Midbrain (tissue), 1 donor: ENCODE measurements around the gene ANKRD24.
"Not testable (repeated sequence)": the region's sequence is repeated elsewhere in the genome, so short reads cannot be mapped to it uniquely, and the experiment has no call there.

Experiments
- DNase-seq: peaks from one replicate; lab custom pipeline; 2025; lab: John Stamatoyannopoulos, UW

ANKRD24 gene

GRCh38 chr19:4182084-4182810 lies at the start of gene ANKRD24, which contains the start of gene SIRT6:
Gene ANKRD24, plus strand, starts transcription at chr19:4182689. Its CDS starts 3,737 bp downstream, at chr19:4186426.
Gene SIRT6, minus strand, starts transcription at chr19:4182563. Its CDS starts 24 bp downstream, at chr19:4182539.
- DNase-seq, result peak; percentile 97

- DNase-seq, result no peak
Observed at GRCh38 chr19:4134351-4134750, 48.1 kb upstream of the ANKRD24 start.

- DNase-seq, result not testable (repeated sequence)
Observed at GRCh38 chr19:4135386-4135785, 47.1 kb upstream of the ANKRD24 start.

GRCh38 chr19:4136680-4137088 lies 45.8 kb upstream of the ANKRD24 start:
- DNase-seq, result no peak

- DNase-seq, result no peak
Observed at GRCh38 chr19:4138445-4138844, 44.0 kb upstream of the ANKRD24 start.

- DNase-seq, result peak; percentile 39
Observed at GRCh38 chr19:4139614-4140236, 42.8 kb upstream of the ANKRD24 start.

- peak; percentile 37 for DNase-seq
Observed at GRCh38 chr19:4140237-4140711, 42.2 kb upstream of the ANKRD24 start.

- not testable (repeated sequence) for DNase-seq
Observed at GRCh38 chr19:4142916-4143315, 39.6 kb upstream of the ANKRD24 start.

- no peak for DNase-seq
Observed at GRCh38 chr19:4144666-4145249, 37.7 kb upstream of the ANKRD24 start.

GRCh38 chr19:4149518-4150288 lies 32.8 kb upstream of the ANKRD24 start:
- no peak for DNase-seq

GRCh38 chr19:4151623-4152022 lies 30.9 kb upstream of the ANKRD24 start:
- DNase-seq, result no peak

GRCh38 chr19:4152241-4152998 lies 30.1 kb upstream of the ANKRD24 start:
- no peak for DNase-seq

GRCh38 chr19:4154571-4155312 lies 27.7 kb upstream of the ANKRD24 start:
- DNase-seq, result no peak

- no peak for DNase-seq
Observed at GRCh38 chr19:4157164-4157563, 25.3 kb upstream of the ANKRD24 start.

GRCh38 chr19:4157971-4158370 lies 24.5 kb upstream of the ANKRD24 start:
- not testable (repeated sequence) for DNase-seq

GRCh38 chr19:4161415-4162077 lies 20.9 kb upstream of the ANKRD24 start:
- no peak for DNase-seq

- DNase-seq, result no peak
Observed at GRCh38 chr19:4164262-4164661, 18.2 kb upstream of the ANKRD24 start.

GRCh38 chr19:4171676-4172075 lies 10.8 kb upstream of the ANKRD24 start:
- no peak for DNase-seq

GRCh38 chr19:4172861-4173473 lies 9.5 kb upstream of the ANKRD24 start:
- DNase-seq, result peak; percentile 7
